Measurements from ENCODE around the gene WNK4. TPM values are rescaled to one million over a fixed set of nuclear protein-coding genes. Genes with fewer than 3 reads are reported as not detected.

Gene WNK4
- total RNA-seq, 3 donors from 2014 or later: 17.5 to 55.8 (median 32.4) TPM

GRCh38 chr17:42744806-42745617 is 35.4 kb upstream of the WNK4 start, which contains the start of gene EZH1:
EZH1 (minus strand) TSS chr17:42745040; CDS start chr17:42728941, 16,099 bp downstream.
- peak; percentile 87 to 95 (median 91) for DNase-seq
- TF ChIP-seq, protein P1, sequence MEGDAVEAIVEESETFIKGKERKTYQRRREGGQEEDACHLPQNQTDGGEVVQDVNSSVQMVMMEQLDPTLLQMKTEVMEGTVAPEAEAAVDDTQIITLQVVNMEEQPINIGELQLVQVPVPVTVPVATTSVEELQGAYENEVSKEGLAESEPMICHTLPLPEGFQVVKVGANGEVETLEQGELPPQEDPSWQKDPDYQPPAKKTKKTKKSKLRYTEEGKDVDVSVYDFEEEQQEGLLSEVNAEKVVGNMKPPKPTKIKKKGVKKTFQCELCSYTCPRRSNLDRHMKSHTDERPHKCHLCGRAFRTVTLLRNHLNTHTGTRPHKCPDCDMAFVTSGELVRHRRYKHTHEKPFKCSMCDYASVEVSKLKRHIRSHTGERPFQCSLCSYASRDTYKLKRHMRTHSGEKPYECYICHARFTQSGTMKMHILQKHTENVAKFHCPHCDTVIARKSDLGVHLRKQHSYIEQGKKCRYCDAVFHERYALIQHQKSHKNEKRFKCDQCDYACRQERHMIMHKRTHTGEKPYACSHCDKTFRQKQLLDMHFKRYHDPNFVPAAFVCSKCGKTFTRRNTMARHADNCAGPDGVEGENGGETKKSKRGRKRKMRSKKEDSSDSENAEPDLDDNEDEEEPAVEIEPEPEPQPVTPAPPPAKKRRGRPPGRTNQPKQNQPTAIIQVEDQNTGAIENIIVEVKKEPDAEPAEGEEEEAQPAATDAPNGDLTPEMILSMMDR (IDR thresholded peaks at IDR 0.05): no peak
- Histone ChIP-seq H3K36me3 (ENCODE audit: low read depth) (no peaks in the 10 kb centered on the region), H3K4me3 (peak within 1 kb of the TSS; percentile 54), H3K9me3 (no peaks in the 10 kb centered on the region), H3K4me1 (ENCODE audit: low read depth) (peaks cover 10% of the 10 kb centered on the region)
- intact Hi-C loops (cut with DNase I, micrococcal nuclease): no loop called here
- ATAC-seq: peak; percentile 98

DNA sequence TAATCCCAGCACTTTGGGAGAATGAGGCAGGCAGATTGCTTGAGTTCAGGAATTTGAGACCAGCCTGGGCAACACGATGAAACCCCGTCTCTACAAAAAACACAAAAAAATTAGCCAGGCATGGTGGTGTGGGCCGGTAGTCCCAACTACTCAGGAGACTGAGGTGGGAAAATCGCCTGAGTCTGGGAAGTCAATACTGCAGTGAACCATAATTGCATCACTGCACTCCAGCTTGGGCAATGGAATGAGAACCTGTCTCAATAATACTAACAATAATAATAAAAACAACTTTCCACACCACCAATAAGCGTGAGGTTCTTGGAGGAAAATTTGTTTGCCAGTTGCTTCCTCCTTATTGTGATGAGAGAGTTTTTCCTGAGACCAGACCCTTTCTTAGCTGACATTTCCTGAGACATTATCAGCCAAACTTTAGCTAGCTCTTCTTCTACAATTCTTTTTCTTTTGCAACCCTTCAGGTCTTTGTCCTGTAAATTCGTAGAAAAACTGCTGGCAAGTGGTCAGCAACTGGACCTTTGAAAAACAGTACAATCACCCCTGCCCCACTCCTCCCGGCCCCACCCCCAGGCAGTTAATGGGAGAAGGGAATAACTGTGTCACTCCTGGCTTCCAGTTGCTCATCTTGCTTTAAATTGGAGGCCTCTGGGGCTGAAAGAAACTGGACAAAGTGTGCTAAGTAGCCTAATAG is 32.1 kb upstream of the WNK4 start:
- ATAC-seq (no peak), DNase-seq (no peak)
- intact Hi-C loops (cut with DNase I, micrococcal nuclease): no loop called here
- TF ChIP-seq, protein P1 (IDR thresholded peaks at IDR 0.05): no peak
- Histone ChIP-seq H3K36me3 (ENCODE audit: low read depth) (no peaks in the 10 kb centered on the region), H3K4me1 (ENCODE audit: low read depth) (peaks cover 7% of the 10 kb centered on the region), H3K4me3 (no peak overlapping the region), H3K9me3 (no peaks in the 10 kb centered on the region)

GRCh38 chr17:42748908-42749798 is 31.3 kb upstream of the WNK4 start:
- intact Hi-C loops (cut with DNase I, micrococcal nuclease): no loop called here
- no peaks in the 10 kb centered on the region for H3K9me3 ChIP-seq
- no peak for ATAC-seq
- no peaks in the 10 kb centered on the region for H3K4me1 ChIP-seq (ENCODE audit: low read depth)
- TF ChIP-seq, protein P1 (IDR thresholded peaks at IDR 0.05): no peak
- no peak overlapping the region for H3K4me3 ChIP-seq
- no peaks in the 10 kb centered on the region for H3K36me3 ChIP-seq (ENCODE audit: low read depth)
- DNase-seq: no peak

GRCh38 chr17:42750739-42751344 is 29.6 kb upstream of the WNK4 start:
- Histone ChIP-seq H3K36me3 (ENCODE audit: low read depth) (no peaks in the 10 kb centered on the region), H3K4me3 (no peak overlapping the region), H3K9me3 (no peaks in the 10 kb centered on the region), H3K4me1 (ENCODE audit: low read depth) (no peaks in the 10 kb centered on the region)
- ATAC-seq: no peak
- DNase-seq: no peak
- intact Hi-C loops (cut with DNase I, micrococcal nuclease): no loop called here
- TF ChIP-seq, protein P1 (IDR thresholded peaks at IDR 0.05): no peak

- intact Hi-C loops (cut with DNase I, micrococcal nuclease): no loop called here
- no peaks in the 10 kb centered on the region for H3K36me3 ChIP-seq (ENCODE audit: low read depth)
- DNase-seq (no peak), ATAC-seq (no peak)
- no peaks in the 10 kb centered on the region for H3K9me3 ChIP-seq
- no peaks in the 10 kb centered on the region for H3K4me1 ChIP-seq (ENCODE audit: low read depth)
- no peak overlapping the region for H3K4me3 ChIP-seq
- TF ChIP-seq, protein P1 (IDR thresholded peaks at IDR 0.05): no peak
Measured at GRCh38 chr17:42751628-42752027, 28.8 kb upstream of the WNK4 start.

Data from mucosa of descending colon (tissue), 3 donors.